Ovary (tissue), 9 donors: ENCODE results near the gene ATP5F1E. TPM values are rescaled to one million over a fixed set of nuclear protein-coding genes. Genes with fewer than 3 reads are reported as not detected.

Source experiments
- DNase-seq, 5 donors: peaks; one replicate each; pipeline ENCODE4 v3.0.0-alpha.2; 2019 to 2020
- H3K27ac ChIP-seq, 2 donors: fragments of 200-600 bp; one replicate each; pipeline versions ENCODE4 v1.5.1 to v1.8.0; 2019 to 2022
- H3K27me3 ChIP-seq: fragments of 200-600 bp; one replicate; pipeline ENCODE4 v1.8.0; 2022
- H3K36me3 ChIP-seq: fragments of 200-600 bp; sonication (generic); one replicate; pipeline ENCODE4 v1.5.1; 2019
- H3K4me1 ChIP-seq: one replicate; pipeline ENCODE4 v1.8.1; 2013; ENCODE audit warnings: mild to moderate bottlenecking, moderate library complexity; ENCODE audit not compliant: insufficient read depth
- H3K4me3 ChIP-seq: fragments of 200-600 bp; sonication (generic); one replicate; pipeline ENCODE4 v1.5.1; 2017
- H3K9me3 ChIP-seq, 2 donors: fragments of 200-600 bp in 1 of 2; sonication (generic) in 1 of 2; one replicate each; pipeline versions ENCODE4 v1.5.1 to v1.8.1; 2013 to 2019; ENCODE audit warnings: mild to moderate bottlenecking in 1 of 2, moderate library complexity in 1 of 2
- EP300 ChIP-seq: sonication (generic); formaldehyde crosslinking; IDR thresholded peaks from one replicate; pipeline ENCODE4 v1.6.1; 2017; ENCODE audit warnings: antibody characterized with exemption
- POLR2A ChIP-seq: fragments of 450-650 bp; IDR thresholded peaks from one replicate; pipeline ENCODE4 v1.6.1; 2017; ENCODE audit warnings: antibody characterized with exemption, mild to moderate bottlenecking, moderate library complexity
- WGBS, 3 donors: extraction: QIAGEN DNeasy Blood & Tissue Kit in 1 of 3; methylation state at CpG; one replicate each; pipeline versions ENCODE4 v1.1.5 to v1.1.7; 2013 to 2017; 5-methylcytosine and 5-hydroxymethylcytosine counted together
- intact Hi-C, 4 donors: fragments of 100-400 bp; cut with DNase I; formaldehyde crosslinking; loops; one replicate each; pipeline versions ENCODE4 v1.11.0 to v1.15.1; 2022 to 2023
- polyA plus RNA-seq, 2 donors: library from polyadenylated mRNA; stranded (reverse); fragments of 200-250 nt in 1 of 2; fragments of 350-450 nt in 1 of 2; fragmentation: Illumina TruSeq in 1 of 2; extraction: RNeasy Lipid Tissue Mini Kit (QIAGEN cat#74804) in 1 of 2; gene quantifications; one replicate each; pipeline ENCODE4 v1.2.3, GENCODE V29; 2013 to 2014
- total RNA-seq, 7 donors: library from RNA; depleted of rRNA in 2 of 7; stranded (reverse); fragments of >200 nt in 2 of 7; fragmentation: NEBNext Ultra II Directional in 3 of 7; extraction: Animal tissue kit (Norgen Biotek cat#: 25700) in 3 of 7; gene quantifications; one replicate each; pipeline versions ENCODE4 v1.1.0 to v1.2.4, GENCODE V29; 2016 to 2023
- TF ChIP-seq, protein P1 (sequence below), 3 donors: fragments of 450-650 bp in 2 of 3; fragments of 200-600 bp in 1 of 3; IDR thresholded peaks; one replicate each; pipeline versions ENCODE4 v1.5.1 to v1.8.0; 2016 to 2022; ENCODE audit warnings: antibody characterized with exemption in 3 of 3, mild to moderate bottlenecking in 1 of 3
- donor health status: DM: no; HTN: no; CAD: no; lungs with moderate emphysema.
- donor health status: DM: no; HTN: no; CAD: no.
- donor health status: Bipolar disorder and iron deficiency.
- donor health status: DM: yes; HTN: yes; CAD: no.
- donor health status: DM: no; HTN: no; CAD: no.
- donor health status: DM: yes; HTN: yes; CAD: no.

The ATP5F1E gene
- total and polyA plus RNA-seq, 9 donors: 23.2 to 73.1 (median 45.4) TPM

GRCh38 chr20:58998656-58999055 lies 33.5 kb downstream of the ATP5F1E start:
- no peak for TF ChIP-seq POLR2A
- no peak for TF ChIP-seq EP300
- TF ChIP-seq, protein P1, sequence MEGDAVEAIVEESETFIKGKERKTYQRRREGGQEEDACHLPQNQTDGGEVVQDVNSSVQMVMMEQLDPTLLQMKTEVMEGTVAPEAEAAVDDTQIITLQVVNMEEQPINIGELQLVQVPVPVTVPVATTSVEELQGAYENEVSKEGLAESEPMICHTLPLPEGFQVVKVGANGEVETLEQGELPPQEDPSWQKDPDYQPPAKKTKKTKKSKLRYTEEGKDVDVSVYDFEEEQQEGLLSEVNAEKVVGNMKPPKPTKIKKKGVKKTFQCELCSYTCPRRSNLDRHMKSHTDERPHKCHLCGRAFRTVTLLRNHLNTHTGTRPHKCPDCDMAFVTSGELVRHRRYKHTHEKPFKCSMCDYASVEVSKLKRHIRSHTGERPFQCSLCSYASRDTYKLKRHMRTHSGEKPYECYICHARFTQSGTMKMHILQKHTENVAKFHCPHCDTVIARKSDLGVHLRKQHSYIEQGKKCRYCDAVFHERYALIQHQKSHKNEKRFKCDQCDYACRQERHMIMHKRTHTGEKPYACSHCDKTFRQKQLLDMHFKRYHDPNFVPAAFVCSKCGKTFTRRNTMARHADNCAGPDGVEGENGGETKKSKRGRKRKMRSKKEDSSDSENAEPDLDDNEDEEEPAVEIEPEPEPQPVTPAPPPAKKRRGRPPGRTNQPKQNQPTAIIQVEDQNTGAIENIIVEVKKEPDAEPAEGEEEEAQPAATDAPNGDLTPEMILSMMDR (IDR thresholded peaks at IDR 0.05): no peak
- DNase-seq: no peak
- no peaks in the 10 kb centered on the region for H3K27me3 ChIP-seq
- H3K36me3 ChIP-seq: no peaks in the 10 kb centered on the region
- H3K4me1 ChIP-seq: no peaks in the 10 kb centered on the region
- H3K27ac ChIP-seq: no peak overlapping the region
- no peaks in the 10 kb centered on the region for H3K9me3 ChIP-seq
- WGBS, 3 donors: 85 to 95% (median 91%) methylated on average over 11 of the region's 11 CpGs
- H3K4me3 ChIP-seq: no peak overlapping the region
- intact Hi-C loops: loop anchor here in 1 of 4 donors (5.0 kb wide), 1 partner anchor 61 kb away; no protein-coding TSS in a partner anchor

- H3K9me3 ChIP-seq: no peaks in the 10 kb centered on the region
- H3K27ac ChIP-seq: no peak overlapping the region
- H3K4me1 ChIP-seq: no peaks in the 10 kb centered on the region
- H3K36me3 ChIP-seq: no peaks in the 10 kb centered on the region
- intact Hi-C loops: loop anchor here in 1 of 4 donors (5.0 kb wide), 1 partner anchor 60 kb away; no protein-coding TSS in a partner anchor
- WGBS, 3 donors: 88 to 93% (median 90%) methylated on average over 24 of the region's 24 CpGs
- DNase-seq: no peak
- TF ChIP-seq EP300: no peak
- TF ChIP-seq, protein P1 (IDR thresholded peaks at IDR 0.05): no peak
- no peak for TF ChIP-seq POLR2A
- H3K27me3 ChIP-seq: no peaks in the 10 kb centered on the region
- no peak overlapping the region for H3K4me3 ChIP-seq
Observed at GRCh38 chr20:58997141-58997770, 34.9 kb downstream of the ATP5F1E start.

DNA sequence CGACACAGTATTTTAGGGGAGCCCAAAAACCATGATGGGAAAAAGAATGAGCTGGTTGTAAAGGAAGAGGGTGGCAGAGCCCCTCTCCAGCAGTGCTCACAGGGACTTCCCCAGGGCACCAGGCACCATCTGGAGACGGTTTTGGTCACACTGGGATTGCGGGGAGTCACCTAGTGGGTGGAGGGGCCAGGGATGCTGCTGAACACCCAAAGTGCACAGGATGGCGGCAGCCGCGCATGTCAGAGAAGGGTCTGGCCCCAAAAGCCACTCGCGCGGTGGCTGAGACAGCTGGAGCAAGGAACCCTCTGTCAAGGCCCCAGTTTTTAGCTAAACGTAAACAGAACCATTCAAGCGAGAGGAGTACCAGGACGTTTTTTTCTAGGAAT lies 35.9 kb downstream of the ATP5F1E start:
- intact Hi-C loops: loop anchor here in 1 of 4 donors (5.0 kb wide), 1 partner anchor 59 kb away; no protein-coding TSS in a partner anchor
- no peaks in the 10 kb centered on the region for H3K36me3 ChIP-seq
- H3K9me3 ChIP-seq: no peaks in the 10 kb centered on the region
- H3K4me3 ChIP-seq: no peak overlapping the region
- 71 to 78% (median 71%) methylated on average over 12 of the region's 12 CpGs for WGBS, 3 donors
- TF ChIP-seq, protein P1 (IDR thresholded peaks at IDR 0.05): no peak
- no peak for TF ChIP-seq POLR2A
- no peak for TF ChIP-seq EP300
- H3K27ac ChIP-seq: no peak overlapping the region
- no peaks in the 10 kb centered on the region for H3K27me3 ChIP-seq
- H3K4me1 ChIP-seq: no peaks in the 10 kb centered on the region
- DNase-seq: no peak

GRCh38 chr20:58995461-58996225 lies 36.5 kb downstream of the ATP5F1E start:
- WGBS, 3 donors: 84 to 87% (median 84%) methylated on average over 18 of the region's 18 CpGs
- intact Hi-C loops: loop anchor here in 1 of 4 donors (5.0 kb wide), 1 partner anchor 58 kb away; no protein-coding TSS in a partner anchor

More at GRCh38 chr20:58995461-58996225, 36.5 kb downstream of the ATP5F1E start:
- no peaks in the 10 kb centered on the region for H3K4me1 ChIP-seq
- no peak overlapping the region for H3K27ac ChIP-seq
- H3K9me3 ChIP-seq: no peaks in the 10 kb centered on the region
- TF ChIP-seq, protein P1 (IDR thresholded peaks at IDR 0.05): no peak
- TF ChIP-seq EP300: no peak
- TF ChIP-seq POLR2A: no peak
- H3K4me3 ChIP-seq: no peak overlapping the region
- H3K27me3 ChIP-seq: no peaks in the 10 kb centered on the region
- no peak for DNase-seq
- no peaks in the 10 kb centered on the region for H3K36me3 ChIP-seq
